Measurements from ENCODE around the gene MRPL50. TPM values are rescaled to one million over a fixed set of nuclear protein-coding genes. Genes with fewer than 3 reads are reported as not detected.
A peak's percentile ranks its signal among the peaks of the same experiment; 100 is the strongest.

Gene MRPL50
- total RNA-seq, 1 donor from 2014 or later: 12.1 TPM

DNA sequence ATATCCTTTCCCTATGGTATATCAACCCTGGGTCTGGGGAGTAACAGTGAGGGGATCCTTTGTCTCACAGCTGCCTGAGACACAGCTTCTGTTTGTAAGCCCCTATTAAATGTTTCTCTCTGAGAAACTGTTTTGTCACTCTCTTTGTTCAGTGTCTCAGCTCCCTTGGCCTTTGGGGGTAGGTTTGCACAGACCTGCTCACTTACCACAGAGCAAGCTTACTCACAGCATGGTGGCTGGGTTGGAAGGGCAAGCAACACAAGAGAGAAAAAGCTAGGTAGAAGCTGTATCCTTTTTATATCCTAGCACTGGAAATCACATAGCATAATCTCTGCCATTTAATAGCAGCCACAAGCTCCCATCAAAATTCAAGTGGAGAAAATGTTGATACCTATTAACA is 18.1 kb downstream of the MRPL50 start:
- DNase-seq (ENCODE audit: low spot score): no peak

DNA sequence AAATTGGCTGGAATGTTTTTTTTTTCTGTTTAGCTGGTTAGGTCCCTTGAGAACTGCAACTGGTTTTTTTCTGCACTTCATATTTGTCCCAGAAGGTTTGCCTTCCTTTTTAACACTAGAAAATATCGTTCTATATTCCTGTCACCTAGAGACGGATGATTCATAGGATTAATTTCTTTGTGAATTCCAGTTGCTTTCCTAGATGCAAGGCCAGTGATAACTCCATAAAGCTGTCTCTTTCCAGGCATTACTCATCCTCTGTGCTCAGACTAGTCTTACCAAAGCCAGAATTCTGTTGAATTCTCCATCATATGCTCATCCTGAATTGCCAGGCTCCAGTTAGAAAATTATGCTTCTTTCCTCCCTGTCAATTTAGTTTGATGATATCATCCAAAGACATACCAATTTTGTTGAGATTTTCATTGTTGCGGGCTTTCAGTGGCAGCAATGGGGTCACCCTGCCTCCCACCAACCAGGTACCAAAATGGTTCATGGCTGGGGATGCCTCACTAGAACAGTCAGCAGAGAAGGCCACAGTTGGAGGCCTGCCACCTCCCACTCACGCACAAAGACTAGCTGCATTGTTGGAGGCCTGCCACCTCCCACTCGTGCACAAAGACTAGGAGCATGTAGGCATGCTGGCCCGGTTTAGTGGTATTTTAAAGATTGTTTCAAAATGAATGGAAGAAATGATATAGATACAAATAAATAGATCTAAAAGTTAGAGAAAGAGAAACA is 22.1 kb downstream of the MRPL50 start:
- no peak for DNase-seq (ENCODE audit: low spot score)

DNA sequence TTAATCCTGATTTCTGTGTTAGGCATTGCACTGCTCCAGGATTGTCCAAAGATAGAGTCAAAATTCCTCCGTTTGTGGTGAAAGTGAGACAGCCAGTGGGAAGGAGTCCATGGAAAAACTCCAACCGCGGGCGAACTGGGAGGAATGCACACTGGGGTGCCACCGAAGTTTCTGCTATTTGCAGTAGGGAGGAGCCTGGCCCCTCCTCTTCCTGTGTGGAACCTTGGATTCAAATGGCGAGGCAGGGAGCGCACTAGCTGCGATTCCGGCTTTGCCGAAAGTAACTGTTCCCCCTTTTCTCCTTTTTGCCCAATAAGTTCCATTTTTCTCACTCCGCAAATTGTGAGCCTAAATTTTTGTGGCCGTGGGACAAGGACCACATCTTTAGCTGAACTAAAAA is 22.9 kb downstream of the MRPL50 start:
- no peak for DNase-seq (ENCODE audit: low spot score)

GRCh38 chr9:101372327-101373118 is 25.9 kb downstream of the MRPL50 start:
- DNase-seq (ENCODE audit: low spot score): no peak

- DNase-seq (ENCODE audit: low spot score): no peak
Measured at GRCh38 chr9:101371813-101372212, 26.6 kb downstream of the MRPL50 start.

- DNase-seq (ENCODE audit: low spot score): no peak
Measured at GRCh38 chr9:101369884-101370531, 28.4 kb downstream of the MRPL50 start.

DNA sequence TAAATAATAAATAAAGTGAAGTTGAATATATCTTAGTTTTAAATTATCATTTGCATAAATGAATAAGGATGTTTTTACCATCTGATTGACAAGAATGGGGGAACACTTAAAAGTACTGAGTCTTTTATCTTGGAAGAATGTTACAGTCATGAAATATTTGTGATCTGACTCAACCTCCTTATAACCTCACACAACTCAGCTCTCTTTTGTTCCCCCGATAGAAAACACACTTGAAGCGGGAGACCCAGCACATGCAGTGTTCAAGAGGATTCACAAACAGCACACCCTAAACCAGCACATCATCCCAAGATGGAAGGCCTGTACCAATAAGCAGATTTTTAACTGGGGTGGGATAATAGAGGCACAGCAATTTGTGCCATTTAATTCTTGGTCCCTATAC is 29.1 kb downstream of the MRPL50 start:
- DNase-seq (ENCODE audit: low spot score): no peak

GRCh38 chr9:101367323-101367722 is 31.1 kb downstream of the MRPL50 start:
- no peak for DNase-seq (ENCODE audit: low spot score)

DNA sequence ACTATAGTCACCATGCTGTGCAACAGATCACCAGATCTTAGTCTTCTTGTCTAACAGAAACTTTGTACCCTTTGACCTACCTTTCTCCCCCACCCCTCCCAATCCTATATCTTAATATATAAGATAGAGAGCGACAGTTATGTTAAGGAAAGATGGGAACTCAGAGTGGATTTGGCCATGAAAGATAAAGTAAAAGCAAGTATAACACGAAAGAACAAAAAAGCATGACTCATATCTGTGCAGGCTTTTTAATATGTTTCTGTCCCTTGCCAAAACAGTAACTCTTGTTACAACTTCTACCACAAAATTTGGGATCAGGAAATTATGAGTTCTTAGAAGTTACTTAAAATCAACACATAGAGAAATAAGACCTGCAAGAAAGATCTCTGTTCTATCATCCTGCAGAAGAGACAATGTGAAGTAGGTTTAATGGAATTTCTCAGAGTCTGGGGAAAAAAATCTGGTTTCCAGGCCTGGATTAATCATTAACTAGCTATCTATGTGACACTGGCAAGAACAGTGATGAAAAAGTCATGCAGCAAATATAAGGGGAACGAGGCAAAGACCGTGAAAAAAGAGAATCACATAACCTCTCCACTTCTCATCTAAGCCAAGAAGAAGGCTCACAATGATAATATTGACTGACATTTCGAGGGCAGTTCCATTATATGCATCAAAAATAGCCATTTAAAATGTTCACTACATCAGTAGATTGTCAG is 32.2 kb downstream of the MRPL50 start:
- no peak for DNase-seq (ENCODE audit: low spot score)

DNA sequence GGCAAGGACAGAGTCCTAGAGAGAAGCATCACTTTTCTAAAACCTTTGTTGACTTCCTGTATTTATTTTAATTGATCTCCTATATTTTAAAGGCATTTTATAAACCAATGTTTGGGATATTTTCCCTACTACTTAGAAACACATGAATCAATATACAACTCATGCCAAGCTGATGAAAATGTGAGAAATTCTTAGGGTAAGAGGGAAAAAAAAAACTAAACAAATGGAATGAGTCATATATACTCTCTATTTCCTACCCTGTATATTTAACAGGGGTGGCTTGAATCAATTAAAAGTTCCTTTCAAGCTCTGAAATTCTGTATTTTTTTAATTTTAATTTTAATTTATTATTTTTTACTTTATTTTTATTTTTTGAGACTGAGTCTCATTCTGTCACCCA is 33.2 kb downstream of the MRPL50 start:
- DNase-seq (ENCODE audit: low spot score): no peak

DNA sequence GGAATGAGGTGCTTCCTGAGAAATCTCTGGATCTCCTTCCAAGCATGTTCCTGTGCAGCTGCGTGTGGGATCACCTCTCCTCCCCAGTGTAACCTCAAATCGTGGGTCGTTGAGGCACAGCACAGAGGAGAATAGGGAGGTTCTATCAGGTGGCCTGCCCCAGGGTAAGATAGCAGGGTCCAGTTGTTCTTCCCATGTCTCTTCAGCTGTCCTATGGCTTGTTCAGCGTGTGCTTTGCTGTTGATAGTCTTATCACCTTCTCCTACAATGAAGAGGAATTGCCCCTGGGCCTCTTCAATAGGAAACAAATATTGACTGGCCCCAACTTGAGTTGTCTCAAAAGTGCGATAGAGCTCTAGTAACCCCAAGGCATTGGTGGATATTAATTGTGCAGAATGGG is 36.0 kb downstream of the MRPL50 start:
- DNase-seq (ENCODE audit: low spot score): no peak

DNA sequence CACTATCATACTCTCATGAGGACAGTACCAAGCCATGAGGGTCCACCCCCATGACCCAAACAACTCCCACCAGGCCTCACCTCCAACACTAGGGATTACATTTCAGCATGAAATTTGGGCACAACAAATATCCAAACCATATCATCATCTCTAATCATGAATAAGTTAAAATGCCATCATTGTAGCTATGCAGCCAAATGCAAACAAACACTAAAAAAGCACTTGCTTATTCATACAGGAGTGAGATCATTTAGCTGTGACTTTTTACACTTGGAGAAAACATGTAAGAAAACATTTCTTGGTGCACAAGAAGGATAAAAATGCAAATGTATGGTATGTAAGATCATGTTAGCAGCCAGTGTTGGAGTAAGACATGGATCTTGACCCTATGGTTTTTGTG is 37.8 kb downstream of the MRPL50 start:
- no peak for DNase-seq (ENCODE audit: low spot score)

GRCh38 chr9:101359679-101360078 is 38.7 kb downstream of the MRPL50 start:
- no peak for DNase-seq (ENCODE audit: low spot score)

- DNase-seq (ENCODE audit: low spot score): no peak
Measured at GRCh38 chr9:101356619-101357018, 41.8 kb downstream of the MRPL50 start.

- peak; percentile 76 for DNase-seq (ENCODE audit: low spot score)
Measured at GRCh38 chr9:101354765-101355708, 43.4 kb downstream of the MRPL50 start.

GRCh38 chr9:101354143-101354764 is 44.2 kb downstream of the MRPL50 start:
- DNase-seq (ENCODE audit: low spot score): peak; percentile 51

- DNase-seq (ENCODE audit: low spot score): no peak
Measured at GRCh38 chr9:101353683-101354082, 44.7 kb downstream of the MRPL50 start.

DNA sequence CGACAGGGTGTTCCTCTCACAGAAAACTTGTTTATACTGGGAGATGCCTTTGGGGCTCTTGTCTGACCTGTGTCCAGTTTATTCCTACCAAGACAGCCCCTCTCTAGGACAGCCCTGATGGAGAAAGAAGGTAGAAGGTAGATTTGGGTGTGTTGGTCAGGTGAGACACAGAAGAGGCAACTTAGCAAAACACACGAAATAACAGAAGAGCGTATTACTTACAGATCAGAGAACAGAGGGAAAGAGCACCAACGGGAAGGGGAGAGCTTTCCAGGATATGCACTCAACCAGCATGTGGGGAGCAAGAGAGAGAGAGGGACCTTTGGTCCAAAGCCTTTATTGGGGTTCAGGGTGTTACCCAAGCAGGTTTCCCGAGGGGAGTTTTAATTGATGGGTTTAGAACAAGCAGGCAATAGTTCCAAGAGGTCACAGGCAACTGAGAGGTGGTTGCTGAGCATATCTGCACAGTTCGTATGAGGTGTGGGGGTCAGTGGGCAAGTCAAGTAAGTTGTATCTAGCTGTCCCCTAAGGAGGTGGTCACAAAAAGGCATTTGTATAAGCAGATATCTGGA is 45.4 kb downstream of the MRPL50 start:
- no peak for DNase-seq (ENCODE audit: low spot score)

- DNase-seq (ENCODE audit: low spot score): no peak
Measured at GRCh38 chr9:101350285-101350684, 48.1 kb downstream of the MRPL50 start.

GRCh38 chr9:101342595-101342994 is 55.8 kb downstream of the MRPL50 start:
- DNase-seq (ENCODE audit: low spot score): no peak

Data from mucosa of gallbladder (tissue), 1 donor.